GM18867 (cell line): ENCODE measurements around the gene ZC3H7A.

ENCODE experiments used
- ATAC-seq: cut with Tn5 transposase; IDR thresholded peaks from one replicate; pipeline ENCODE4 v1.9.1; 2021; ENCODE audit warnings: mild to moderate bottlenecking, moderate library complexity; ENCODE audit not compliant: unreplicated experiment

The ZC3H7A gene

GRCh38 chr16:11780991-11781680 is 15.9 kb downstream of the ZC3H7A start:
- no peak for ATAC-seq

- ATAC-seq, result no peak
Measured at GRCh38 chr16:11779074-11779473, 18.0 kb downstream of the ZC3H7A start.

GRCh38 chr16:11774065-11774626 is 22.9 kb downstream of the ZC3H7A start:
- ATAC-seq, result peak; percentile 52

GRCh38 chr16:11768849-11769248 is 28.2 kb downstream of the ZC3H7A start:
- ATAC-seq, result no peak

- ATAC-seq, result no peak
Measured at GRCh38 chr16:11762431-11762830, 34.6 kb downstream of the ZC3H7A start.

- no peak for ATAC-seq
Measured at GRCh38 chr16:11759997-11760396, 37.1 kb downstream of the ZC3H7A start.

- no peak for ATAC-seq
Measured at GRCh38 chr16:11759163-11759834, 37.8 kb downstream of the ZC3H7A start.

- no peak for ATAC-seq
Measured at GRCh38 chr16:11757671-11758545, 39.1 kb downstream of the ZC3H7A start.

GRCh38 chr16:11756248-11756647 is 40.8 kb downstream of the ZC3H7A start:
- no peak for ATAC-seq

- ATAC-seq, result no peak
Measured at GRCh38 chr16:11755022-11755760, 41.9 kb downstream of the ZC3H7A start.

- no peak for ATAC-seq
Measured at GRCh38 chr16:11752856-11753255, 44.2 kb downstream of the ZC3H7A start.

GRCh38 chr16:11750056-11750455 is 47.0 kb downstream of the ZC3H7A start:
- no peak for ATAC-seq

GRCh38 chr16:11748404-11749254 is 48.4 kb downstream of the ZC3H7A start:
- ATAC-seq, result no peak

- no peak for ATAC-seq
Measured at GRCh38 chr16:11747949-11748403, 49.1 kb downstream of the ZC3H7A start.

- ATAC-seq, result no peak
Measured at GRCh38 chr16:11744075-11744470, 53.0 kb downstream of the ZC3H7A start.

- ATAC-seq, result no peak
Measured at GRCh38 chr16:11743308-11744074, 53.6 kb downstream of the ZC3H7A start.

GRCh38 chr16:11742536-11743307 is 54.3 kb downstream of the ZC3H7A start, which contains the start of gene TXNDC11:
TXNDC11 (minus strand) TSS chr16:11742857; CDS start chr16:11742730, 127 bp downstream.
- peak; percentile 88 for ATAC-seq

GRCh38 chr16:11742093-11742535 is 54.9 kb downstream of the ZC3H7A start:
- ATAC-seq, result peak; percentile 14
